IMR-90 (cell line): ENCODE results near the gene CRAMP1. TPM values are rescaled to one million over a fixed set of nuclear protein-coding genes. Genes with fewer than 3 reads are reported as not detected.

Experiments used
- ATAC-seq: fragments of 200-7000 bp; cut with Tn5 transposase; 2 replicates; pipeline ENCODE4 v1.9.1; 2020; ENCODE audit warnings: low read depth, mild to moderate bottlenecking, moderate library complexity
- BruUV-seq: library from RNA; stranded (reverse); fragments of 400-500 nt; replicated peaks from 2 replicates; lab custom pipeline; 2021; lab: Mats Ljungman, UMichigan
- CTCF ChIA-PET: fragments of 300-600 bp; formaldehyde crosslinking; extraction: SDS; loops from one replicate; lab custom pipeline; 2021; ENCODE audit warnings: antibody characterized with exemption; lab: Yijun Ruan, JAX
- POLR2A ChIA-PET: fragments of 300-600 bp; sonication (Branson Sonifier 250); formaldehyde crosslinking; loops from one replicate; lab custom pipeline; 2022; ENCODE audit warnings: antibody characterized with exemption; ENCODE audit not compliant: unreplicated experiment; lab: Charles Lee
- DNase-seq: peaks from one replicate; pipeline ENCODE4 v3.0.0; 2013
- H2AFZ ChIP-seq: replicated peaks from 2 replicates; pipeline ENCODE3; 2013; ENCODE audit warnings: low read length, mild to moderate bottlenecking; ENCODE audit not compliant: poor library complexity
- H2AK5ac ChIP-seq: 2 replicates; pipeline ENCODE4 v1.6.1; 2013; ENCODE audit warnings: low read depth, low read length, inconsistent platforms
- H2AK9ac ChIP-seq: replicated peaks from 2 replicates; pipeline ENCODE3; 2013; ENCODE audit warnings: mild to moderate bottlenecking, low read depth, low read length, moderate library complexity; ENCODE audit not compliant: poor library complexity
- H2BK120ac ChIP-seq: 2 replicates; pipeline ENCODE4 v1.6.1; 2013; ENCODE audit warnings: low read depth, low read length, inconsistent platforms
- H2BK15ac ChIP-seq: 3 replicates; pipeline ENCODE4 v1.6.1; 2013; ENCODE audit warnings: low read depth, low read length, inconsistent platforms
- H2BK20ac ChIP-seq: 2 replicates; pipeline ENCODE4 v1.6.1; 2013; ENCODE audit warnings: low read depth, mild to moderate bottlenecking, inconsistent platforms, low read length, moderate library complexity
- H2BK5ac ChIP-seq: 2 replicates; pipeline ENCODE4 v1.6.1; 2013; ENCODE audit warnings: mild to moderate bottlenecking, low read depth, low read length, inconsistent platforms; ENCODE audit not compliant: poor library complexity, severe bottlenecking
- H3K14ac ChIP-seq: replicated peaks from 2 replicates; pipeline ENCODE4 v1.6.1; 2013; ENCODE audit warnings: low read depth, low read length, inconsistent platforms
- H3K18ac ChIP-seq: 2 replicates; pipeline ENCODE4 v1.6.1; 2013; ENCODE audit warnings: low read depth, low read length, control low read depth
- H3K23ac ChIP-seq: 2 replicates; pipeline ENCODE4 v1.6.1; 2013; ENCODE audit warnings: low read depth, low read length, inconsistent platforms
- H3K27ac ChIP-seq: 2 replicates; pipeline ENCODE4 v1.5.1; 2013; ENCODE audit warnings: mild to moderate bottlenecking, control low read depth, low read length; ENCODE audit not compliant: insufficient read depth
- H3K27me3 ChIP-seq: 2 replicates; pipeline ENCODE4 v1.6.1; 2013; ENCODE audit warnings: low read length; ENCODE audit not compliant: control insufficient read depth, insufficient read depth
- H3K36me3 ChIP-seq: 2 replicates; pipeline ENCODE4 v1.6.1; 2013; ENCODE audit warnings: low read length, mixed read lengths; ENCODE audit not compliant: control insufficient read depth, insufficient read depth
- H3K4ac ChIP-seq: 2 replicates; pipeline ENCODE4 v1.6.1; 2013; ENCODE audit warnings: low read depth, low read length, inconsistent platforms
- H3K4me1 ChIP-seq: 2 replicates; pipeline ENCODE4 v1.6.1; 2013; ENCODE audit warnings: low read length, mixed read lengths; ENCODE audit not compliant: control insufficient read depth, insufficient read depth
- H3K4me2 ChIP-seq: 2 replicates; pipeline ENCODE4 v1.6.1; 2013; ENCODE audit warnings: low read depth, mild to moderate bottlenecking, control low read depth, low read length, moderate library complexity
- H3K4me3 ChIP-seq: 2 replicates; pipeline ENCODE4 v1.5.1; 2013; ENCODE audit warnings: low read depth, mild to moderate bottlenecking, control low read depth, low read length, moderate library complexity; ENCODE audit not compliant: insufficient read depth
- H3K56ac ChIP-seq: 2 replicates; pipeline ENCODE4 v1.6.1; 2013; ENCODE audit warnings: low read length, inconsistent platforms; ENCODE audit not compliant: insufficient read depth; ENCODE audit errors: extremely low read depth
- H3K79me1 ChIP-seq, 2 experiments: 2 replicates each; pipeline ENCODE4 v1.6.1; 2013; ENCODE audit warnings: low read length in 2 of 2, inconsistent platforms in 1 of 2, low read depth in 1 of 2
- H3K9ac ChIP-seq: 2 replicates; pipeline ENCODE4 v1.6.1; 2013; ENCODE audit warnings: low read depth, low read length, control low read depth
- H3K9me1 ChIP-seq: 2 replicates; pipeline ENCODE4 v1.6.1; 2013; ENCODE audit warnings: low read length, inconsistent platforms; ENCODE audit not compliant: insufficient read depth
- H3K9me3 ChIP-seq: 2 replicates; pipeline ENCODE4 v1.6.1; 2013; ENCODE audit warnings: low read length; ENCODE audit not compliant: control insufficient read depth, insufficient read depth
- H4K20me1 ChIP-seq: 2 replicates; pipeline ENCODE4 v1.6.1; 2013; ENCODE audit warnings: low read length, inconsistent platforms; ENCODE audit not compliant: insufficient read depth
- H4K5ac ChIP-seq: 2 replicates; pipeline ENCODE4 v1.6.1; 2013; ENCODE audit warnings: mild to moderate bottlenecking, low read depth, low read length, control low read depth
- H4K8ac ChIP-seq, 2 experiments: 2 replicates each; pipeline ENCODE4 v1.6.1; 2013; ENCODE audit warnings: low read depth in 2 of 2, low read length in 2 of 2, control low read depth in 1 of 2, inconsistent platforms in 1 of 2
- H4K91ac ChIP-seq: 2 replicates; pipeline ENCODE4 v1.6.1; 2013; ENCODE audit warnings: low read depth, low read length, inconsistent platforms; ENCODE audit not compliant: insufficient read depth
- SMC3 ChIP-seq: fragments of 150-350 bp; IDR thresholded peaks from 2 replicates; pipeline ENCODE4 v1.6.1; 2016; ENCODE audit warnings: low read depth, mild to moderate bottlenecking, antibody characterized with exemption, low read length, moderate library complexity
- WGBS, 2 experiments: methylation state at CpG; one replicate each; pipeline versions ENCODE4 v1.1.5 to v1.1.7; 2013; ENCODE audit warnings: missing lambda C conversion rate in 2 of 2; ENCODE audit not compliant: insufficient read length in 1 of 2; ENCODE audit errors: extremely low coverage in 2 of 2; 5-methylcytosine and 5-hydroxymethylcytosine counted together
- dilution Hi-C: fragments of 300-500 bp; cut with HindIII; formaldehyde crosslinking; loops from one replicate; pipeline ENCODE4 v1.14.3; 2018; ENCODE audit warnings: low sequenced_read_pairs; ENCODE audit not compliant: unreplicated experiment
- in situ Hi-C: fragments of 300-500 bp; cut with MboI; formaldehyde crosslinking; loops from 3 replicates; pipeline ENCODE4 v1.14.3; 2019; ENCODE audit warnings: low sequenced_read_pairs, inconsistent platforms, mixed read lengths
- intact Hi-C: fragments of 100-400 bp; cut with micrococcal nuclease; formaldehyde crosslinking; loops from 2 replicates; pipeline ENCODE4 v1.10.0; 2022
- polyA plus RNA-seq, 3 experiments: library from polyadenylated mRNA; depleted of rRNA; stranded (reverse); fragments of >200 nt; gene quantifications; 2 replicates each; pipeline ENCODE4 v1.2.3, GENCODE V29; 2012; ENCODE audit warnings: low replicate concordance in 1 of 3
- total RNA-seq: library from RNA; depleted of rRNA; stranded (reverse); fragments of >200 nt; gene quantifications from 2 replicates; pipeline ENCODE4 v1.2.3, GENCODE V29; 2012

CRAMP1 gene
- total and polyA plus RNA-seq, 2 of the 4 experiments (the other 2 are of a cell fraction) = 3.2 to 12.0 TPM

DNA sequence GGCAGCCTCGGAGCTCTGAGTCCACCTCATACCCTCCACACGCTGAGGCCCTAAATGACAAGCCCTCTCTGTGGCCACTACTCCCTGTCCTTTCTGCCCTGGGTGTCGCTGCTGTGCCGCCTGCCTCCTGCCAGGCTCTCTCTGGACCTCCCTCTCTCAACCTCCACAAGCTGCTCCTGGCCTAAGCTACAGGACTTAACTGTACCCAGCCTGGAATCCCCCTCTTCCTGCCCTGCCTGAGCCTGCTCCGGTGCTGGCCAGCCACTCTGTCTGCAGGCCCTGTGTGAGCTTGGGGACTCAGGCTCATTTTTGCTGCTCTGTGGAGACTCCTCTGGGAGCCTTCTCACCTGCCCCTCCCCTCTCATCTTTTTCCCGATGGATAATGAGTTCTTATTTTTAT, 21.8 kb upstream of the CRAMP1 start:
- no peak overlapping the region for H4K5ac ChIP-seq
- H3K27ac ChIP-seq = no peak overlapping the region
- ATAC-seq (no peak), DNase-seq (no peak)
- H4K20me1 ChIP-seq = no peaks in the 10 kb centered on the region
- no peak overlapping the region for H4K8ac ChIP-seq
- no peaks in the 10 kb centered on the region for H3K4me1 ChIP-seq
- H2BK120ac ChIP-seq = no peak overlapping the region
- 83% methylated on average over 2 of the region's 6 CpGs; no CpG with 5 or more reads in 1 of the 2 experiments for WGBS, 2 experiments
- H4K91ac ChIP-seq = no peak overlapping the region
- dilution Hi-C loops (no loop called here), in situ Hi-C loops (no loop called here), intact Hi-C loops (no loop called here)
- no peak overlapping the region for H2BK15ac ChIP-seq
- H2AK9ac ChIP-seq = no peak overlapping the region
- ChIA-PET CTCF (no interaction called here), POLR2A (no interaction called here)
- no peaks in the 10 kb centered on the region for H3K9me1 ChIP-seq
- no peak overlapping the region for H2BK20ac ChIP-seq
- H3K9ac ChIP-seq = no peak overlapping the region
- H3K27me3 ChIP-seq = no peaks in the 10 kb centered on the region
- H3K4me2 ChIP-seq = no peak overlapping the region
- no peak overlapping the region for H2BK5ac ChIP-seq
- H3K79me1 ChIP-seq = no peaks in the 10 kb centered on the region
- H3K23ac ChIP-seq = no peak overlapping the region
- TF ChIP-seq SMC3 = no peak
- BruUV-seq = no TSS peak
- H3K4ac ChIP-seq = no peak overlapping the region
- no peak overlapping the region for H3K56ac ChIP-seq
- H2AK5ac ChIP-seq = no peak overlapping the region
- no peak overlapping the region for H3K14ac ChIP-seq
- H2AFZ ChIP-seq = no peak overlapping the region
- no peak overlapping the region for H3K18ac ChIP-seq
- no peak overlapping the region for H3K4me3 ChIP-seq
- peaks cover 35% of the 10 kb centered on the region for H3K36me3 ChIP-seq
- H3K9me3 ChIP-seq = no peaks in the 10 kb centered on the region
